ENCODE measurements around the gene ANK2. TPM values are rescaled to one million over a fixed set of nuclear protein-coding genes. Genes with fewer than 3 reads are reported as not detected.

ANK2 gene
- total and polyA plus RNA-seq, 4 donors: 0.32 to 2.2 (median 1.0) TPM

DNA sequence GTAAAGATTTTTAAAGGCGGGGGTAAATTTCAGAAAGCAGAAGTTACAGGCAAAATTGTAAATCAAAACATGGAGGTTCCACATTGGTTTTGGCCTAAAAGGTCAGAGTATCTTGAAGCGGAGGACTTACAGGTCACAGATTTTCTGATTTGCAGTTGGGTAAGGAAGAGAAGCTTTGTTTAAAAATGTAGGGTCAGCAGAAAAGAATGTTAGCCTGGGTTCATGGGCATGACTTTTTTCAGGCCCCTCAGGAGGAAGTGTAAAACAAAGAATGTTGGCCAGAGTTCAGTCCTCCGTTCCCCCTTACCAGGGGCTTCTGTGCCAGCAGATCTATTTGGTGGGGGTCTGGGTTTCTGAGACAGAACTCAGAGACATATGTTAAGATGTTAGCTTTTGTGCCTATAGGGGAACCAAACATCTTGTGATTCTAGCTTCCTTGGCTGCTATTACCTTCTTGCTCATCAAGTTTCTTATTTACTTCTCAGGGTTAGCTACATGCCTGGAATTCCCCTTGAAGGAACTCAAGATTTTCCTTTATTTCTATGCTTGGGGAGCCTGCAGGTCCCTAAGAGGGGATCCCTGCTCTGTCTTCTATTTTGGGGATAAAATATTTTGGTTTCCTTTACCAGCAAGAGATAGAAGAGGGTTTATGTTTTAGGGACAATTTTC, 160.3 kb downstream of the ANK2 start:
- Histone ChIP-seq H3K9ac (ENCODE audit: low read depth in 1 of 2, low read length in 2 of 2) (no peak overlapping the region), H3K27ac (ENCODE audit: low read depth in 1 of 2, low read length in 2 of 2) (no peak overlapping the region), H3K4me1 (ENCODE audit: control insufficient read depth in 4 of 4, insufficient read depth in 4 of 4, low read length in 3 of 4) (no peaks in the 10 kb centered on the region), H3K36me3 (ENCODE audit: control insufficient read depth in 4 of 4, insufficient read depth in 3 of 4, low read depth in 1 of 4, low read length in 3 of 4) (no peaks in the 10 kb centered on the region), H3K9me3 (ENCODE audit: control insufficient read depth in 4 of 4, low read length in 3 of 4) (no peaks in the 10 kb centered on the region), H3K4me3 (ENCODE audit: low read depth in 1 of 3, low read length in 3 of 3) (no peak overlapping the region), H3K27me3 (ENCODE audit: control insufficient read depth in 4 of 4, insufficient read depth in 4 of 4, low read length in 3 of 4) (no peaks in the 10 kb centered on the region)
- 87% methylated on average over 3 of the region's 3 CpGs for WGBS
- no peak for DNase-seq (ENCODE audit: low spot score)
- TF ChIP-seq RAD21 (IDR thresholded peaks at IDR 0.05) (no peak), HNF4G (IDR thresholded peaks at IDR 0.05) (no peak), FOXA2 (IDR thresholded peaks at IDR 0.05) (no peak), GABPA (IDR thresholded peaks at IDR 0.05 in 1 of 2, conservative IDR thresholded peaks at IDR 0.05 in 1 of 2) (no peak), ZBTB33 (IDR thresholded peaks at IDR 0.05) (no peak), SP1 (IDR thresholded peaks at IDR 0.05) (no peak), FOXA1 (IDR thresholded peaks at IDR 0.05) (no peak), EGR1 (IDR thresholded peaks at IDR 0.05; ENCODE audit: low read depth in 2 of 2) (no peak), YY1 (IDR thresholded peaks at IDR 0.05) (no peak), HNF4A (conservative IDR thresholded peaks at IDR 0.05) (no peak), TAF1 (conservative IDR thresholded peaks at IDR 0.05) (no peak), CTCF (IDR thresholded peaks at IDR 0.05; ENCODE audit: low read depth, low read length, missing input control) (no peak), NR2F2 (IDR thresholded peaks at IDR 0.05) (no peak)
- TF ChIP-seq, protein P1, sequence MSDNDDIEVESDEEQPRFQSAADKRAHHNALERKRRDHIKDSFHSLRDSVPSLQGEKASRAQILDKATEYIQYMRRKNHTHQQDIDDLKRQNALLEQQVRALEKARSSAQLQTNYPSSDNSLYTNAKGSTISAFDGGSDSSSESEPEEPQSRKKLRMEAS (IDR thresholded peaks at IDR 0.05): no peak
- TF ChIP-seq, protein P2, sequence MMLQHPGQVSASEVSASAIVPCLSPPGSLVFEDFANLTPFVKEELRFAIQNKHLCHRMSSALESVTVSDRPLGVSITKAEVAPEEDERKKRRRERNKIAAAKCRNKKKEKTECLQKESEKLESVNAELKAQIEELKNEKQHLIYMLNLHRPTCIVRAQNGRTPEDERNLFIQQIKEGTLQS (IDR thresholded peaks at IDR 0.05): no peak

DNA sequence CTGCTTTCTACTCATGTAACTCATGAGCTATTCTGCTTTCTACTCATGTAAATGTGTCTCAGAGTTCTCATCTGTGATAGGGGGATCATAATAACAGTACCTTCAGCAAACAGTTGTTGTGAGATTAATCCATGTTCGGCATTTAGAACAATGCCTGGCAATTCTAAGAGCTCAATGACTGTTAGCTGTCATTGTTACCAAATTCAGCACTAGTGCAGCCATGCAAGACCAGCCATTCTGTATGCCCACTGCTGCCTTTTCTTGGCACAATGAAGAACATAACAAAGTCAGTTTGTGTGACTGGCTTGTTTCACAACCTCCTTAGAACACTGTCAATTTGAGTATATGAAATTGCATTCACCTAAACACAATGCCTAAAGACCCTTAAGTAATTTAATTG, 163.2 kb downstream of the ANK2 start:
- no peak overlapping the region for H3K27ac ChIP-seq (ENCODE audit: low read depth in 1 of 2, low read length in 2 of 2)
- DNase-seq (ENCODE audit: low spot score): no peak
- no peaks in the 10 kb centered on the region for H3K4me1 ChIP-seq (ENCODE audit: control insufficient read depth in 4 of 4, insufficient read depth in 4 of 4, low read length in 3 of 4)
- no peaks in the 10 kb centered on the region for H3K27me3 ChIP-seq (ENCODE audit: control insufficient read depth in 4 of 4, insufficient read depth in 4 of 4, low read length in 3 of 4)
- H3K9ac ChIP-seq (ENCODE audit: low read depth in 1 of 2, low read length in 2 of 2): no peak overlapping the region
- no peaks in the 10 kb centered on the region for H3K9me3 ChIP-seq (ENCODE audit: control insufficient read depth in 4 of 4, low read length in 3 of 4)
- WGBS: 82% methylated on average over 1 of the region's 1 CpG
- no peaks in the 10 kb centered on the region for H3K36me3 ChIP-seq (ENCODE audit: control insufficient read depth in 4 of 4, insufficient read depth in 3 of 4, low read depth in 1 of 4, low read length in 3 of 4)
- H3K4me3 ChIP-seq (ENCODE audit: low read depth in 1 of 3, low read length in 3 of 3): no peak overlapping the region
- TF ChIP-seq HNF4G (IDR thresholded peaks at IDR 0.05) (no peak), ZBTB33 (IDR thresholded peaks at IDR 0.05) (no peak), FOXA2 (IDR thresholded peaks at IDR 0.05) (no peak), JUND (IDR thresholded peaks at IDR 0.05) (no peak), NR2F2 (IDR thresholded peaks at IDR 0.05) (no peak), REST (IDR thresholded peaks at IDR 0.05) (no peak), FOXA1 (IDR thresholded peaks at IDR 0.05) (no peak), RAD21 (IDR thresholded peaks at IDR 0.05) (no peak), RXRA (IDR thresholded peaks at IDR 0.05) (no peak), EGR1 (IDR thresholded peaks at IDR 0.05; ENCODE audit: low read depth in 2 of 2) (no peak), CTCF (IDR thresholded peaks at IDR 0.05; ENCODE audit: low read depth, low read length, missing input control) (no peak), GABPA (IDR thresholded peaks at IDR 0.05 in 1 of 2, conservative IDR thresholded peaks at IDR 0.05 in 1 of 2) (no peak), SP1 (IDR thresholded peaks at IDR 0.05) (no peak), HNF4A (conservative IDR thresholded peaks at IDR 0.05) (no peak), TAF1 (conservative IDR thresholded peaks at IDR 0.05) (no peak)
- TF ChIP-seq, protein P2 (IDR thresholded peaks at IDR 0.05): no peak

Data from liver (tissue), 9 donors.